ENCODE measurements around the gene CACNB4. TPM values are rescaled to one million over a fixed set of nuclear protein-coding genes. Genes with fewer than 3 reads are reported as not detected.

The CACNB4 gene
- total RNA-seq, 1 donor: 0.43 TPM

DNA sequence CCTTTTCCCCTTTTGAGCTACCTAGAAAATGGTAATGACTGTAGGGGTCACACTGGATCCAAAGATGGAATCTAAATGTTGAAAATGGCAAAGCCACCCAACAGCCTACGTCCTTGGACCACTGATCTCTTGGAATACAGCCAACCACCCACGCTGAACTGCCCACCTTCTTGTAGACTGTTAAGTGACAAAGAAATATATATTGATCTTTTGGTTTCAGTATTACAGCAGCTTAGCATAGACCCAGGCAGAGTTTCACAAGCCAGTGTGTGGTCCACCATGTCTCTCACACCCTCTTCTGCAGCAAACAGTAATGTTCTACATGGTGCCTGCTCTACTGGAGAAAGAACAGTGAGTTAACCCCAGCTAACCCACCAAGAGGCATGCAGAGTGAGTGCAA lies 20.2 kb downstream of the CACNB4 start:
- no peak overlapping the region for H3K4me3 ChIP-seq (ENCODE audit: low read depth, low read length)
- TF ChIP-seq, protein P1, sequence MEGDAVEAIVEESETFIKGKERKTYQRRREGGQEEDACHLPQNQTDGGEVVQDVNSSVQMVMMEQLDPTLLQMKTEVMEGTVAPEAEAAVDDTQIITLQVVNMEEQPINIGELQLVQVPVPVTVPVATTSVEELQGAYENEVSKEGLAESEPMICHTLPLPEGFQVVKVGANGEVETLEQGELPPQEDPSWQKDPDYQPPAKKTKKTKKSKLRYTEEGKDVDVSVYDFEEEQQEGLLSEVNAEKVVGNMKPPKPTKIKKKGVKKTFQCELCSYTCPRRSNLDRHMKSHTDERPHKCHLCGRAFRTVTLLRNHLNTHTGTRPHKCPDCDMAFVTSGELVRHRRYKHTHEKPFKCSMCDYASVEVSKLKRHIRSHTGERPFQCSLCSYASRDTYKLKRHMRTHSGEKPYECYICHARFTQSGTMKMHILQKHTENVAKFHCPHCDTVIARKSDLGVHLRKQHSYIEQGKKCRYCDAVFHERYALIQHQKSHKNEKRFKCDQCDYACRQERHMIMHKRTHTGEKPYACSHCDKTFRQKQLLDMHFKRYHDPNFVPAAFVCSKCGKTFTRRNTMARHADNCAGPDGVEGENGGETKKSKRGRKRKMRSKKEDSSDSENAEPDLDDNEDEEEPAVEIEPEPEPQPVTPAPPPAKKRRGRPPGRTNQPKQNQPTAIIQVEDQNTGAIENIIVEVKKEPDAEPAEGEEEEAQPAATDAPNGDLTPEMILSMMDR (IDR thresholded peaks at IDR 0.05; ENCODE audit: insufficient read depth, low read depth, low read length): no peak
- DNase-seq (ENCODE audit: low read depth): no peak

DNA sequence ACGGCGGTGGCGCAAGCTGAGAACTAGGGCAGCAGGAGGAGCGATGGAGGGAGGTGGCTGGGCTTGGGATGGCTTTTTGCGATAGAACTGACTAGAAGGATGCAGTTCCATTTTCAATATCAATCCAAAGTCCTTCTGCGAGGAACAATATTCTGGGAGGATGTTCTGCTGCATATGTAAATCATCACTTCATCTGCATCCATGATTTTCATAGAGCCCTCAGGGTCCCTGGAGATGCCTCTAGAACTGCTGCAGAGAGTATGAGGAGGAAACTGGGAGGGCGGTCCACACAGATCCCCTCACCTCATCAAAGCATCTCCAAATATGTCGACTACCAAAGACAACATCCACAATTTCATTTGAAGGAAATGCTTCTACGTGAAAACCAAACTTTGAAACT lies 20.8 kb downstream of the CACNB4 start:
- H3K4me3 ChIP-seq (ENCODE audit: low read depth, low read length): no peak overlapping the region
- no peak for DNase-seq (ENCODE audit: low read depth)
- TF ChIP-seq, protein P1 (IDR thresholded peaks at IDR 0.05; ENCODE audit: insufficient read depth, low read depth, low read length): no peak

DNA sequence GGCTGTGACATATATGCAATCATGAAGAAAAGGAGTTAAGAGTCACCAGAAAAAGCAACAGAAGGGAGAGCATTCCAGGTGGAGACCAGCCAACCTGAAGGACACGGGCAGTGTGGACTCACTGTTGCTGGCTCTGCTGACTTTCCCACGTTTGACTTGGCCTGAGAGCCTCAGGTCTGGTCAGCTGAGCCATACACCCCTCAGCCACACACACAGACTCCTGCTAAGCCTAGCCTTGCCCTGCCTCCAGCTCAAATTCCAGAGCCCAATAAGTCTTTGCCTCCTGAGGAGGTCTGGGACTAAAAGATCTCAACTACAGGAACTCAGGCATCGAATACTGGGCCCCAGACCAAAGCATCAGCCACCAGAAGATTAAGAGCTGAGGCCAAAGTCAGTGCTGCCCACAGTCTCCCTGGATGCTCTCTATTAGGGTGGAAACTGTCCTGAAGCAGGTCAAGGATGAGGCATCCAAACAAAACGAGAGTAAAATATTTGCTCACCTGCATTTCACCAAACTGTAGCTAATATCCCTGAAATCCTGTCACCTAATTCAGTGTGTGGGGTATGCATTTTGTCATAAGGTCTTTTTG lies 23.3 kb downstream of the CACNB4 start:
- DNase-seq (ENCODE audit: low read depth): no peak
- H3K4me3 ChIP-seq (ENCODE audit: low read depth, low read length): no peak overlapping the region
- TF ChIP-seq, protein P1 (IDR thresholded peaks at IDR 0.05; ENCODE audit: insufficient read depth, low read depth, low read length): no peak

DNA sequence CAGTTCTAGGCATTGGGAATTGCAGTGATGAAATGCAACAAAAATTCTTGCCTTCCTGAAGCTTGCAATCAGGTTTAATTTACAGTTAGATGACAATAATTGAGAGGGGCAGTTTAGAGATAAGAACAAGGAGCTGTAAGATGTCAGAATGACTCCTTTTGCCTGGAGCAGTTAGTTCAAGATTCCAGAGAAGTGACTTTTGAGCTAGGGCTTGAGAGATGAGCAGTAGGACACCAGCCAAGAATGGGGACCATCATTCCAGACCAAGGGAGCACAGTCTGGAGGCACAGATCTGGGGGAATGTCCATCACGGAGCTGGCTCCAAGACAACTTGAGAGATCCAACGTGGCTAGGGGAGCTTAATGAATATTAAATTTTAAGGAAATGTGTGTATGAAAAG lies 26.8 kb downstream of the CACNB4 start:
- DNase-seq (ENCODE audit: low read depth): no peak
- no peak overlapping the region for H3K4me3 ChIP-seq (ENCODE audit: low read depth, low read length)
- TF ChIP-seq, protein P1 (IDR thresholded peaks at IDR 0.05; ENCODE audit: insufficient read depth, low read depth, low read length): no peak

DNA sequence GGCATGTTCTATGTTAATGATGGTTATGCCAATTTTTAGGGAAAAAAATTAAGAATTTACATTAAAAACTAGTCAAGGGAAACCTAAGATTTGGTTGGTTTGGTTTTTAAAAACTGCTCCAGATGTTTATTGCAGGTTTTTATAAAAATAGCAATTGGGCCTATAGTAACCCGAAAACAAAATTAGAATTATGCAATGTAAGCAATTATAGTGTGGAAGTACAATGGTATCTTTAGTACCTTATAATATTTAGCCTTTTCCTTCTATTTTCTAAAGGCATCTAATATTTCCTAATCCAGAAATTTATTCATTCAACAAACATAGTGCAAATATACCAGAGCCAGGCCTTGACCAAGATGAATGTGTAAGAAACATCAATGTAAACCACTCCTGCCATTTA lies 27.3 kb downstream of the CACNB4 start:
- no peak for DNase-seq (ENCODE audit: low read depth)
- H3K4me3 ChIP-seq (ENCODE audit: low read depth, low read length): no peak overlapping the region
- TF ChIP-seq, protein P1 (IDR thresholded peaks at IDR 0.05; ENCODE audit: insufficient read depth, low read depth, low read length): no peak

DNA sequence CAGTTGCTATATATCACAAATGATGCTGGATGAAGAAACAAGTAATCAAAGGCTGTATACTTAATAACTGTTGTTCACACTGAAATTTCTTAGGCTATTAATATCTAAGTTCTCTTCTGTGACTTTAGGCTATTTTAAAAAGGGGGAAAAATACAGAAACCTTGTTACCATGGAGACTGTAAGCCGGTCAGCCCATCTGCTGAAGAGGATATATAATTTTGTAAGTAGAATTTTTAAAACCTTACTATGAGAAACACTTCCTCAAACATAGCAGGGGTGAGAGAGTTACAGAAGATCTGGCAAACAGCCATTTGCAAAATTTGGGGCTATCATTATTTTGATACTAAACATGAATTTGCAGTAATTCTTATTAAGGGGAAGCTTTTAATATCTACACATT lies 27.8 kb downstream of the CACNB4 start:
- TF ChIP-seq, protein P1 (IDR thresholded peaks at IDR 0.05; ENCODE audit: insufficient read depth, low read depth, low read length): no peak
- no peak for DNase-seq (ENCODE audit: low read depth)
- H3K4me3 ChIP-seq (ENCODE audit: low read depth, low read length): no peak overlapping the region

DNA sequence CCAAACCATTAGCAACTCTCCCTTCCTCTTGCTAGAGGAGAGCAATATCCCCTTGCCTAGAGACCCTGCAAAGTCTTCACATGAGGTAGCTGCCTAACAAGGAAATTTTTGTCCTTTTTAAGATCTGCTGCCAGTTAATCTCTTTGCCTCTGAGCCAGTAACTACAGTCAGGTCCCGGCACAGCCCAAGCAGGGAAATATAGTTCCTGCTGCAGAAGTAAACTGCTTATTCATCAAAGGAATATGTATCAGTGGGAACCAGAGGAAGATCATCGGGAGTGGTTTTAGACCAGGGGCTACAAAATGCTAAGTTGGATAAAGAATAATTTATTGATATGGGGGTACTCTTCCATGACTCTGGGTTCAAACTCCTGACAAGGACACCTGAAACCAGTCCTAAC lies 30.6 kb downstream of the CACNB4 start:
- no peak overlapping the region for H3K4me3 ChIP-seq (ENCODE audit: low read depth, low read length)
- DNase-seq (ENCODE audit: low read depth): no peak
- TF ChIP-seq, protein P1 (IDR thresholded peaks at IDR 0.05; ENCODE audit: insufficient read depth, low read depth, low read length): no peak

All from fibroblast of villous mesenchyme (primary cell).